Activated naive CD4-positive, alpha-beta T cell treated with anti-CD3 and anti-CD28 coated beads, Interleukin-2, amount 50 U/mL, for 72 hours (primary cell): ENCODE data around the gene SPPL2A. TPM values are rescaled to one million over a fixed set of nuclear protein-coding genes. Genes with fewer than 3 reads are reported as not detected.
"Not testable (repeated sequence)": the region's sequence is repeated elsewhere in the genome, so short reads cannot be mapped to it uniquely, and the experiment has no call there.

Experiments used
- ATAC-seq, 2 donors: fragments of 150-1000 bp; cut with Tn5 transposase; 2 replicates each; pipeline ENCODE4 v1.10.0; 2021; ENCODE audit warnings: mild to moderate bottlenecking in 2 of 2, moderate library complexity in 2 of 2
- DNase-seq, 2 donors: peaks; one replicate each; pipeline ENCODE4 v3.0.0; 2021 to 2022; ENCODE audit warnings: low spot score in 2 of 2
- H3K27ac Mint-ChIP-seq, 2 donors: one replicate each; pipeline ENCODE4 v1.8.0; 2022; ENCODE audit warnings: mild to moderate bottlenecking in 2 of 2, mixed read lengths in 2 of 2
- H3K36me3 Mint-ChIP-seq, 2 donors: one replicate each; pipeline ENCODE4 v1.8.0; 2022; ENCODE audit warnings: mixed read lengths in 2 of 2
- H3K9me3 Mint-ChIP-seq, 2 donors: one replicate each; pipeline ENCODE4 v1.8.0; 2022; ENCODE audit warnings: mixed read lengths in 2 of 2
- total RNA-seq, 2 donors: library from RNA; stranded (reverse); gene quantifications; one replicate each; pipeline ENCODE4 v1.2.3, GENCODE V29; 2022

SPPL2A gene
- 10 to 100 TPM; 61.0 to 68.1 TPM for total RNA-seq

- DNase-seq (peak; percentile 81 to 89), ATAC-seq (peak; percentile 88 to 94)
- peaks cover 0 to 3% of the 10 kb centered on the region in 2 donors for H3K9me3 Mint-ChIP-seq
Measured at GRCh38 chr15:50765195-50765967, at the start of gene SPPL2A. Gene SPPL2A, minus strand, starts transcription at chr15:50765706. Its CDS starts 173 bp downstream, at chr15:50765533.

DNA sequence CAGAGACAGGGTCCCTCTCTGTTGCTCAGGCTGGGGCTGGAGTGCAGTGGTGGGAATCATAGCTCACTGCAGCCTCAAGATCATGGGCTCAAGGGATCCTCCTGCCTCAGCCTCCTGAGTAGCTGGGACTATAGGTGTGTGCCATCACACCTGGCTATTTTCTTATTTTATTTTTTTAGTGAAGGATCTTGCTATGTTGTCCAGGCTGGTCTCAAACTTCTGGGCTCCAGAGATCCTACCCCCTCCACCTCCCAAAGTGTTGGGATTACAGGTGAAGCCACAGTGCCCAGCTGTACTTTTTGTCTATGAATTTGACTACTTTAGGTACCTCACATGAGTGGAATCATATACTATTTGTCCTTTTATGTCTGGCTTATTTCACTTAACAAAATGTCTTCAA is 49.1 kb upstream of the SPPL2A start:
- Mint-ChIP-seq H3K27ac (no peak overlapping the region), H3K36me3 (no peaks in the 10 kb centered on the region), H3K9me3 (no peaks in the 10 kb centered on the region)
- DNase-seq (no peak), ATAC-seq (no peak)

More at GRCh38 chr15:50765195-50765967, at the start of gene SPPL2A:
- peak within 1 kb of the TSS; percentile 99 for H3K27ac Mint-ChIP-seq
- H3K36me3 Mint-ChIP-seq = peaks cover 22 to 23% of the 10 kb centered on the region in 2 donors

GRCh38 chr15:50813865-50814264 is 48.4 kb upstream of the SPPL2A start:
- ATAC-seq (no peak), DNase-seq (no peak)
- H3K27ac Mint-ChIP-seq = no peak overlapping the region
- H3K9me3 Mint-ChIP-seq = no peaks in the 10 kb centered on the region
- no peaks in the 10 kb centered on the region for H3K36me3 Mint-ChIP-seq

DNA sequence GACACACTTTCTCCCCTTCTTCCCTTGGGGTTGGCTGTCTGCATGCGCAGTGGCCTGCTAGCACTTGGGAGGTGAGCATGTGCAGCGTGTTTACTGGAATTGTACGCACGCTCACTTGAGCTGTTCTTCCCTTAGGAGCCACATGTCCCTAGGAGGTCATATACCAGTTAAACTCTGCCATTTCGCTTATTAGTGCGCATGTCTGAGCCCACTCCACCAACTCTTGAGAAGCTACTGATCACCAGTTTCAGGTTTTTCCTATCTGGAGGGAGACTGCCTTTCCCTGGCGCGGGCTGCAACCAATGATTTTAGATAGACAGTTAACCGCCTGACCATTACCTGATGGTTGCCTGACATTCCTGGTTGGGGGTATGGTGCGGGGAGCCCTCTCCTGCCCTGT is 47.6 kb upstream of the SPPL2A start:
- DNase-seq (no peak), ATAC-seq (no peak)
- no peaks in the 10 kb centered on the region for H3K36me3 Mint-ChIP-seq
- no peaks in the 10 kb centered on the region for H3K9me3 Mint-ChIP-seq
- H3K27ac Mint-ChIP-seq = no peak overlapping the region

GRCh38 chr15:50812181-50812506 is 46.6 kb upstream of the SPPL2A start:
- not testable (repeated sequence) for H3K9me3 Mint-ChIP-seq, ATAC-seq, H3K36me3 Mint-ChIP-seq, H3K27ac Mint-ChIP-seq, DNase-seq

GRCh38 chr15:50811461-50812180 is 46.1 kb upstream of the SPPL2A start:
- H3K9me3 Mint-ChIP-seq, H3K27ac Mint-ChIP-seq, DNase-seq, ATAC-seq, H3K36me3 Mint-ChIP-seq: not testable (repeated sequence)

- Mint-ChIP-seq H3K36me3 (no peaks in the 10 kb centered on the region), H3K27ac (no peak overlapping the region), H3K9me3 (no peaks in the 10 kb centered on the region)
- no peak for DNase-seq
- ATAC-seq = no peak
Measured at GRCh38 chr15:50810128-50810527, 44.6 kb upstream of the SPPL2A start.

DNA sequence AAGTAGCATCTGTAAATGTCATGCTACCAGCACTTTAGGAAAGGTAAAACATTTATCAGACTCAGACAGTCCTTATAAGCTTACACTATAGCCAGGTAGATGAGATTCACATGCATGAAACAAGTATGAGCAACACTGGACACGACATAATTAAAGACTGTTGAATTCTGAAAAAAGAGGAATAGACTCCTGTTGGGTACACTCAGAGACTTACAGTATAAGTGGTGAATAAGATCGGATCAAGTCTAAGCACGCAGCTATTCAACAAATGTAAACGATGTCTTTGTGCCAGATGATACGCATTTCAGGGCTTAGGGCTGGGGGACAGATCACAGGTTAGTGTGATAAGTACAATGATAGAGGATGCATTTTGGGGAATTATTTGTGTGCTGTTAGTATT is 43.2 kb upstream of the SPPL2A start:
- ATAC-seq = no peak
- Mint-ChIP-seq H3K9me3 (no peaks in the 10 kb centered on the region), H3K36me3 (no peaks in the 10 kb centered on the region), H3K27ac (no peak overlapping the region)
- DNase-seq = no peak

GRCh38 chr15:50803479-50804180 is 38.1 kb upstream of the SPPL2A start:
- Mint-ChIP-seq H3K9me3 (no peaks in the 10 kb centered on the region), H3K36me3 (no peaks in the 10 kb centered on the region), H3K27ac (no peak overlapping the region)
- ATAC-seq (no peak), DNase-seq (no peak)

GRCh38 chr15:50800715-50801114 is 35.2 kb upstream of the SPPL2A start:
- DNase-seq (no peak), ATAC-seq (no peak)
- H3K9me3 Mint-ChIP-seq = no peaks in the 10 kb centered on the region
- H3K27ac Mint-ChIP-seq = no peak overlapping the region
- H3K36me3 Mint-ChIP-seq = no peaks in the 10 kb centered on the region

DNA sequence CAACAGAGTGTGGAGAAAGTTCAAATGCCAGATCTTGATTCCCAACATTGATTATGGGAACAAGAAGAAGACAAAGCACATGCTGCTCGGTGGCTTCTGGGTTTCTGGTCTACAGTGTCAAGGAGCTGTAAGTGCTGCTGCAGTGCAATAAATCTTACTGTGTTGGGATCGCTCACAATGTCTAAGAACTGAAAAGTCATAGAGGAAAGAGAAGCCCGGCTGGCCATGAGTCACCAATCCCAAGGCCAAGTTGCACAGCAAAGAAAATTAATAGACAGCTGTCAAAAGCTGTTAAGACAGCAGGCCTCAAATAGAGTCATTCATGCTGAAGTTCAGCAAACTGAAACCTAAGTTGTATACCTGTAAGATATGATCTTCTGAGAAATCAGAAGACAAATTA is 33.2 kb upstream of the SPPL2A start:
- no peak overlapping the region for H3K27ac Mint-ChIP-seq
- ATAC-seq (no peak), DNase-seq (no peak)
- H3K9me3 Mint-ChIP-seq = no peaks in the 10 kb centered on the region
- no peaks in the 10 kb centered on the region for H3K36me3 Mint-ChIP-seq

- H3K36me3 Mint-ChIP-seq = no peaks in the 10 kb centered on the region
- H3K27ac Mint-ChIP-seq = no peak overlapping the region
- H3K9me3 Mint-ChIP-seq = no peaks in the 10 kb centered on the region
- ATAC-seq (no peak), DNase-seq (no peak)
Measured at GRCh38 chr15:50797926-50798325, 32.4 kb upstream of the SPPL2A start.

DNA sequence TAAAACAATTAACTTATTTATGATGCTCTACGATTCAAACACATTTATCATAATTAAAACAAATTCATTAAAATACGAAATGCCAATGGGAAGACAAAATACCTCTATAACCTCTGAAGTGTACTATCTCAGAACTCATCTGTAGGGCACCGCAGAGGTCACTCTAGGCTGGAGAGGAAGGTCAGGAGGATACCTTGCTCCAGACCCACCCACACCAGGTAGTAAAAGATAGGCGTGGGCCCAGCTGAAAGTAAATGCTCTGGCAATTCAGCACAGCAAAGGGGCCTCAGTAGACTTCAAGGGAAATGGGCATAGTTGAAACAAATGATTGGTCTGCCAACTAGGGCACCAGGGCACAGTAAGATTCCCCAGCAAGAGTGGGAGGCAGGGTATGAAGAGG is 26.0 kb upstream of the SPPL2A start:
- no peak for DNase-seq
- no peaks in the 10 kb centered on the region for H3K9me3 Mint-ChIP-seq
- peak overlapping the region; percentile 32 to 57 for H3K27ac Mint-ChIP-seq
- H3K36me3 Mint-ChIP-seq = no peaks in the 10 kb centered on the region
- no peak for ATAC-seq

- no peaks in the 10 kb centered on the region for H3K36me3 Mint-ChIP-seq
- no peaks in the 10 kb centered on the region for H3K9me3 Mint-ChIP-seq
- peak overlapping the region; percentile 32 to 38 for H3K27ac Mint-ChIP-seq
- no peak for ATAC-seq
- DNase-seq = no peak
Measured at GRCh38 chr15:50790778-50791453, 25.4 kb upstream of the SPPL2A start.

GRCh38 chr15:50786871-50787270 is 21.4 kb upstream of the SPPL2A start:
- H3K36me3 Mint-ChIP-seq = no peaks in the 10 kb centered on the region
- no peaks in the 10 kb centered on the region for H3K9me3 Mint-ChIP-seq
- H3K27ac Mint-ChIP-seq = no peak overlapping the region
- DNase-seq (no peak), ATAC-seq (no peak)

DNA sequence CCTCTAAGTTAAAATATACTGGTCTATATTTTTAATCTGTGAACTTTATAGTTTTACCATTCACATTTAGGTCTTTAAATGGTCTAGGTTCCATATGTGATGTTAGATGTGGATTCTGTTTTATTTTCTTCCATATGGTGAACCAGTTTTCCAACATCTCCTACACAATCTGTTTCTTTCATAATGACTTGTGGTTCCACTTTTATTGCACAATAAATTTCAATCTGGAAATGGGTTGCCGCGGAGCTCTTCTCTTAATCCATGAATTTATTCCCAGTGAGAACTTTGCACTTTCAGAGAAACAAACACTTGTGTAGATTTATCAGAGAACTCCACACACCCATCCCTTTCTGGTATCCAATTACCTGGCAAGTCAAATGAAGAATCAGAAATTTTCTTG is 20.9 kb upstream of the SPPL2A start:
- H3K9me3 Mint-ChIP-seq = no peaks in the 10 kb centered on the region
- H3K27ac Mint-ChIP-seq = no peak overlapping the region
- H3K36me3 Mint-ChIP-seq = no peaks in the 10 kb centered on the region
- ATAC-seq (no peak), DNase-seq (no peak)

- no peak for ATAC-seq
- no peak overlapping the region for H3K27ac Mint-ChIP-seq
- H3K9me3 Mint-ChIP-seq = no peaks in the 10 kb centered on the region
- DNase-seq = no peak
- H3K36me3 Mint-ChIP-seq = no peaks in the 10 kb centered on the region
Measured at GRCh38 chr15:50783895-50784294, 18.4 kb upstream of the SPPL2A start.
